HG03558 (cell line): Measurements from ENCODE around the gene TOR1A.

Experiments used
- ATAC-seq: cut with Tn5 transposase; IDR thresholded peaks from one replicate; pipeline ENCODE4 v1.9.1; 2021; ENCODE audit warnings: moderate number of reproducible peaks; ENCODE audit not compliant: unreplicated experiment; ENCODE audit errors: extremely low read depth

The TOR1A gene

DNA sequence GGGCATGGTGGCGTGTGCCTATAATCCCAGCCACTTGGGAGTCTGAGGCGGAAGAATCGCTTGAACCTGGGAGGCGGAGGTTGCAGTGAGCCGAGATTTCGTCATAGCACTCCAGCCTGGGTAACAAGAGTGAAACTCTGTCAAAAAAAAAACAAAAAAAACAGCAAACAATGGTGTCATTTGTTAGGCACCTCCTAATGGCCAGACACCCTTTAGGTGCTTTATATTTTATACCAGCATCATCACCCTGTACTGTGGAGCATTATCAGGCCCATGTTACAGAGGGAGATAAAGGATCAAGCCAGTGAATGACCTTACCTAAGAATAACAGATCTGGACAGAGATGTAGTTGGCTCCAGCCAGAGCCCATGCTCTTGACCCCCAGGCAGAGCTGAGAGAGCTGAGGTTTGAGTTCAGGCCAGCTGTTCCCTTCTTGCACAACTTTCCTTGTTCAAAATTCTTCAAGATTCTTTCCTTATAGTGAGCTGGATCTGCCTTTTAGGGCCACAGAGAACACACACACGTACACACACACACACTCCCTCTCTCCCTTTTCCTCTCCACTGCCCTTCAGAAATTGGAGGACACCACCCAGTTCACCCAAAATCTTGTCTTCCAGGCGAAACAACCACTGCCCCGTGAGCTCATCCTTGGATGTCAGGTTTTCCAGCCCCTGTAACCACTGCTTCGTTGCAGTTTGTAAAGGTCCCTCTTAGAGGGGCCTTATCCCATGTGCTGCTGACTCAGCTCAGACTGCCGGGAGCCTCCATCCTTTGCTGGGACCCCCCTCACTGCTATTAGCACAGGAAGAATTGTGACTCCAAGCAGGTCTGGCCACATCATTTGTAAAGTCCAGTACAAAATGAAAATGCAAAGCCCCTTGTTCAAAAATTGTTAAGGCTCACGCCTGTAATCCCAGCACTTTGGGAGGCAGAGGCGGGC is 60.7 kb downstream of the TOR1A start:
- ATAC-seq, result no peak
